Measurements from ENCODE around the gene HS6ST2. TPM values are rescaled to one million over a fixed set of nuclear protein-coding genes. Genes with fewer than 3 reads are reported as not detected.
"Not testable (repeated sequence)": the region's sequence is repeated elsewhere in the genome, so short reads cannot be mapped to it uniquely, and the experiment has no call there.

The HS6ST2 gene
- total RNA-seq, result not detected

GRCh38 chrX:132958091-132958703, at the start of gene HS6ST2:
HS6ST2 (minus strand) TSS chrX:132958629.
- no peak within 1 kb of the TSS for H3K27ac Mint-ChIP-seq
- no peak for DNase-seq
- POLR2A ChIA-PET, result no interaction called here
- peaks cover 5% of the 10 kb centered on the region for H3K4me1 Mint-ChIP-seq
- CTCF ChIA-PET, result no interaction called here
- H3K27me3 Mint-ChIP-seq, result peaks cover 35% of the 10 kb centered on the region
- H3K9me3 Mint-ChIP-seq, result no peaks in the 10 kb centered on the region
- no peaks in the 10 kb centered on the region for H3K36me3 Mint-ChIP-seq (ENCODE audit: low read depth)
- H3K4me3 Mint-ChIP-seq, result peak within 1 kb of the TSS; percentile 54

GRCh38 chrX:133007458-133007857, 49.0 kb upstream of the HS6ST2 start:
- Mint-ChIP-seq H3K36me3 (ENCODE audit: low read depth) (no peaks in the 10 kb centered on the region), H3K4me1 (no peaks in the 10 kb centered on the region), H3K9me3 (no peaks in the 10 kb centered on the region), H3K27ac (no peak overlapping the region), H3K27me3 (no peaks in the 10 kb centered on the region), H3K4me3 (no peak overlapping the region)
- ChIA-PET POLR2A (no interaction called here), CTCF (interaction anchor here (1.1 kb wide), 1 partner anchor 333 kb away, joined by 4 read pairs; no protein-coding TSS in a partner anchor)
- no peak for DNase-seq

- ChIA-PET POLR2A (no interaction called here), CTCF (no interaction called here)
- Mint-ChIP-seq H3K4me1 (no peaks in the 10 kb centered on the region), H3K9me3 (no peaks in the 10 kb centered on the region), H3K27ac (no peak overlapping the region), H3K27me3 (no peaks in the 10 kb centered on the region), H3K4me3 (no peak overlapping the region), H3K36me3 (ENCODE audit: low read depth) (no peaks in the 10 kb centered on the region)
- DNase-seq, result no peak
These were observed 47.2 kb upstream of the HS6ST2 start for GRCh38 chrX:133005616-133006015.

- ChIA-PET CTCF (no interaction called here), POLR2A (interaction anchor here (0.7 kb wide), 1 partner anchor 651 kb away, joined by 3 read pairs; no protein-coding TSS in a partner anchor)
- H3K4me1 Mint-ChIP-seq, result no peaks in the 10 kb centered on the region
- no peak overlapping the region for H3K4me3 Mint-ChIP-seq
- no peak overlapping the region for H3K27ac Mint-ChIP-seq
- H3K27me3 Mint-ChIP-seq, result no peaks in the 10 kb centered on the region
- no peaks in the 10 kb centered on the region for H3K9me3 Mint-ChIP-seq
- no peak for DNase-seq
- no peaks in the 10 kb centered on the region for H3K36me3 Mint-ChIP-seq (ENCODE audit: low read depth)
These were observed 46.6 kb upstream of the HS6ST2 start for GRCh38 chrX:133005042-133005441.

- H3K27me3 Mint-ChIP-seq, result no peaks in the 10 kb centered on the region
- no peaks in the 10 kb centered on the region for H3K4me1 Mint-ChIP-seq
- no peaks in the 10 kb centered on the region for H3K36me3 Mint-ChIP-seq (ENCODE audit: low read depth)
- no peak overlapping the region for H3K27ac Mint-ChIP-seq
- no peaks in the 10 kb centered on the region for H3K9me3 Mint-ChIP-seq
- ChIA-PET CTCF (no interaction called here), POLR2A (no interaction called here)
- H3K4me3 Mint-ChIP-seq, result no peak overlapping the region
- DNase-seq, result no peak
These were observed 40.8 kb upstream of the HS6ST2 start for GRCh38 chrX:132999209-132999608.

- no peak overlapping the region for H3K4me3 Mint-ChIP-seq
- no peaks in the 10 kb centered on the region for H3K9me3 Mint-ChIP-seq
- peaks cover 1% of the 10 kb centered on the region for H3K27me3 Mint-ChIP-seq
- ChIA-PET POLR2A (no interaction called here), CTCF (no interaction called here)
- H3K4me1 Mint-ChIP-seq, result no peaks in the 10 kb centered on the region
- no peak overlapping the region for H3K27ac Mint-ChIP-seq
- DNase-seq, result no peak
- no peaks in the 10 kb centered on the region for H3K36me3 Mint-ChIP-seq (ENCODE audit: low read depth)
These were observed 32.4 kb upstream of the HS6ST2 start for GRCh38 chrX:132990835-132991234.

GRCh38 chrX:132986556-132986955, 28.1 kb upstream of the HS6ST2 start:
- DNase-seq, result no peak
- Mint-ChIP-seq H3K4me3 (no peak overlapping the region), H3K36me3 (ENCODE audit: low read depth) (no peaks in the 10 kb centered on the region), H3K9me3 (no peaks in the 10 kb centered on the region), H3K4me1 (no peaks in the 10 kb centered on the region), H3K27me3 (peaks cover 3% of the 10 kb centered on the region), H3K27ac (no peak overlapping the region)
- POLR2A ChIA-PET, result no interaction called here
- CTCF ChIA-PET, result no interaction called here

GRCh38 chrX:132984058-132984650, 25.7 kb upstream of the HS6ST2 start:
- ChIA-PET POLR2A (no interaction called here), CTCF (no interaction called here)
- H3K9me3 Mint-ChIP-seq, result no peaks in the 10 kb centered on the region
- H3K4me1 Mint-ChIP-seq, result no peaks in the 10 kb centered on the region
- H3K27ac Mint-ChIP-seq, result no peak overlapping the region
- H3K27me3 Mint-ChIP-seq, result peaks cover 3% of the 10 kb centered on the region
- H3K4me3 Mint-ChIP-seq, result no peak overlapping the region
- no peak for DNase-seq
- H3K36me3 Mint-ChIP-seq (ENCODE audit: low read depth), result no peaks in the 10 kb centered on the region

- POLR2A ChIA-PET, result no interaction called here
- peaks cover 3% of the 10 kb centered on the region for H3K27me3 Mint-ChIP-seq
- H3K4me3 Mint-ChIP-seq, result no peak overlapping the region
These were observed 25.1 kb upstream of the HS6ST2 start for GRCh38 chrX:132983496-132983895.

GRCh38 chrX:132980035-132980434, 21.6 kb upstream of the HS6ST2 start:
- CTCF ChIA-PET; DNase-seq; H3K27ac Mint-ChIP-seq; H3K4me1 Mint-ChIP-seq; H3K4me3 Mint-ChIP-seq; H3K9me3 Mint-ChIP-seq; POLR2A ChIA-PET; H3K27me3 Mint-ChIP-seq; H3K36me3 Mint-ChIP-seq (ENCODE audit: low read depth): not testable (repeated sequence)

More at GRCh38 chrX:132983496-132983895, 25.1 kb upstream of the HS6ST2 start:
- no peak overlapping the region for H3K27ac Mint-ChIP-seq
- DNase-seq, result no peak
- no peaks in the 10 kb centered on the region for H3K36me3 Mint-ChIP-seq (ENCODE audit: low read depth)
- CTCF ChIA-PET, result no interaction called here
- H3K4me1 Mint-ChIP-seq, result no peaks in the 10 kb centered on the region
- H3K9me3 Mint-ChIP-seq, result no peaks in the 10 kb centered on the region

GRCh38 chrX:132968296-132968949, 10.0 kb upstream of the HS6ST2 start:
- ChIA-PET POLR2A (no interaction called here), CTCF (no interaction called here)
- Mint-ChIP-seq H3K27ac (no peak overlapping the region), H3K4me1 (no peaks in the 10 kb centered on the region), H3K36me3 (ENCODE audit: low read depth) (no peaks in the 10 kb centered on the region), H3K4me3 (no peak overlapping the region), H3K27me3 (peaks cover 22% of the 10 kb centered on the region), H3K9me3 (no peaks in the 10 kb centered on the region)
- no peak for DNase-seq

- no peak overlapping the region for H3K27ac Mint-ChIP-seq
- no peak overlapping the region for H3K4me3 Mint-ChIP-seq
- peaks cover 19% of the 10 kb centered on the region for H3K27me3 Mint-ChIP-seq
- no peak for DNase-seq
- no peaks in the 10 kb centered on the region for H3K36me3 Mint-ChIP-seq (ENCODE audit: low read depth)
- H3K4me1 Mint-ChIP-seq, result no peaks in the 10 kb centered on the region
- CTCF ChIA-PET, result interaction anchor here (1.4 kb wide), 1 partner anchor 358 kb away, joined by 3 read pairs; no protein-coding TSS in a partner anchor
- no peaks in the 10 kb centered on the region for H3K9me3 Mint-ChIP-seq
- POLR2A ChIA-PET, result no interaction called here
These were observed 8.6 kb upstream of the HS6ST2 start for GRCh38 chrX:132967049-132967448.

- ChIA-PET CTCF (no interaction called here), POLR2A (no interaction called here)
- Mint-ChIP-seq H3K36me3 (ENCODE audit: low read depth) (no peaks in the 10 kb centered on the region), H3K4me3 (no peak overlapping the region), H3K27me3 (peaks cover 17% of the 10 kb centered on the region), H3K9me3 (no peaks in the 10 kb centered on the region), H3K27ac (no peak overlapping the region), H3K4me1 (no peaks in the 10 kb centered on the region)
- DNase-seq, result no peak
These were observed 7.0 kb upstream of the HS6ST2 start for GRCh38 chrX:132965461-132965860.

- H3K36me3 Mint-ChIP-seq (ENCODE audit: low read depth), result no peaks in the 10 kb centered on the region
- no peak overlapping the region for H3K4me3 Mint-ChIP-seq
- no peak overlapping the region for H3K27ac Mint-ChIP-seq
- no peak for DNase-seq
- H3K4me1 Mint-ChIP-seq, result peaks cover 5% of the 10 kb centered on the region
- H3K27me3 Mint-ChIP-seq, result peaks cover 30% of the 10 kb centered on the region
- ChIA-PET POLR2A (no interaction called here), CTCF (no interaction called here)
- no peaks in the 10 kb centered on the region for H3K9me3 Mint-ChIP-seq
These were observed 3.1 kb upstream of the HS6ST2 start for GRCh38 chrX:132961511-132961910.
